K562 (cell line): ENCODE measurements around the gene EXOC2. TPM values are rescaled to one million over a fixed set of nuclear protein-coding genes. Genes with fewer than 3 reads are reported as not detected.

ENCODE experiments used
- ATAC-seq: fragments of 200-7000 bp; cut with Tn5 transposase; 3 replicates; pipeline ENCODE4 v1.9.1; 2020; ENCODE audit warnings: moderate library complexity
- BruUV-seq: library from RNA; stranded (reverse); fragments of 400-500 nt; replicated peaks from 2 replicates; lab custom pipeline; 2021; lab: Mats Ljungman, UMichigan
- CTCF ChIA-PET: fragments of 300-600 bp; formaldehyde crosslinking; extraction: SDS; loops from one replicate; lab custom pipeline; 2021; ENCODE audit warnings: low intra/inter-chr PET ratio; lab: Yijun Ruan, JAX
- POLR2A ChIA-PET: fragments of 300-600, 350-650 bp; sonication (Branson Sonifier 250); formaldehyde crosslinking; extraction: SDS; loops from one replicate; lab custom pipeline; 2021; ENCODE audit warnings: antibody characterized with exemption, inconsistent platforms; lab: Yijun Ruan, JAX
- DNase-seq, 4 experiments: peaks; one replicate each; pipeline versions ENCODE4 v3.0.0 to v3.0.0-alpha.2; 2011 to 2018; ENCODE audit warnings: low spot score in 3 of 4, mixed read lengths in 3 of 4; ENCODE audit errors: extremely low read depth in 1 of 4
- FAIRE-seq: peaks from 2 replicates; lab custom pipeline; 2011; peaks lifted over from hg19 to GRCh38; lab: Jason Lieb, UNC
- H2AFZ ChIP-seq: 2 replicates; pipeline ENCODE4 v1.6.0; 2011; ENCODE audit warnings: low read depth, low read length, control low read depth, inconsistent platforms
- H3K27ac ChIP-seq: fragments of 200-600 bp; 3 replicates; pipeline ENCODE4 v1.8.0; 2011; ENCODE audit warnings: low read depth, mild to moderate bottlenecking, control low read depth, inconsistent platforms, low read length, moderate library complexity, mixed read lengths; ENCODE audit errors: extremely low read depth
- H3K27me3 ChIP-seq, 2 experiments: fragments of 300-600 bp in 1 of 2; 2 replicates in 1 of 2; 3 replicates in 1 of 2; pipeline versions ENCODE4 v1.6.0 to v1.8.0; 2011; ENCODE audit warnings: inconsistent platforms in 2 of 2, low read length in 2 of 2, mild to moderate bottlenecking in 1 of 2, mixed read lengths in 1 of 2, moderate library complexity in 1 of 2; ENCODE audit not compliant: control insufficient read depth in 2 of 2, insufficient read depth in 2 of 2
- H3K36me3 ChIP-seq: fragments of 300-600 bp; 3 replicates; pipeline ENCODE4 v1.8.0; 2011; ENCODE audit warnings: mild to moderate bottlenecking, low read length, inconsistent platforms; ENCODE audit not compliant: control insufficient read depth, insufficient read depth
- H3K4me1 ChIP-seq, 2 experiments: fragments of 200-600 bp in 1 of 2; replicated peaks in 1 of 2; 2 replicates in 1 of 2; 3 replicates in 1 of 2; pipeline versions ENCODE4 v1.5.1 to v1.8.0; 2011; ENCODE audit warnings: inconsistent platforms in 2 of 2, low read length in 2 of 2, mild to moderate bottlenecking in 1 of 2, mixed read lengths in 1 of 2, moderate library complexity in 1 of 2; ENCODE audit not compliant: control insufficient read depth in 2 of 2, insufficient read depth in 2 of 2
- H3K4me2 ChIP-seq: 2 replicates; pipeline ENCODE4 v1.6.1; 2011; ENCODE audit warnings: low read length, control low read depth, inconsistent platforms, mixed read lengths; ENCODE audit not compliant: insufficient read depth
- H3K4me3 ChIP-seq: fragments of 200-600 bp; sonication (generic), shearing (Covaris generic); 2 replicates; pipeline ENCODE4 v1.5.1; 2016; ENCODE audit warnings: control low read depth, inconsistent platforms
- H3K79me2 ChIP-seq: fragments of 200-600 bp; 3 replicates; pipeline ENCODE4 v1.8.0; 2011; ENCODE audit warnings: low read length, inconsistent platforms; ENCODE audit not compliant: control insufficient read depth, insufficient read depth
- H3K9ac ChIP-seq, 2 experiments: 2 replicates each; pipeline versions ENCODE4 v1.6.0 to v1.6.1; 2011; ENCODE audit warnings: low read depth in 2 of 2, low read length in 2 of 2, control low read depth in 1 of 2, inconsistent platforms in 1 of 2, mild to moderate bottlenecking in 1 of 2, mixed read lengths in 1 of 2; ENCODE audit not compliant: insufficient read depth in 1 of 2
- H3K9me1 ChIP-seq: one replicate; pipeline ENCODE4 v1.6.0; 2011; ENCODE audit warnings: inconsistent platforms, mild to moderate bottlenecking, low read length, moderate library complexity; ENCODE audit not compliant: control insufficient read depth, insufficient read depth
- H3K9me3 ChIP-seq: replicated peaks from 2 replicates; pipeline ENCODE4 v1.5.1; 2011; ENCODE audit warnings: low read depth, low read length, inconsistent platforms; ENCODE audit not compliant: control insufficient read depth, insufficient read depth
- H4K20me1 ChIP-seq: replicated peaks from 2 replicates; pipeline ENCODE4 v1.6.1; 2011; ENCODE audit warnings: low read length, inconsistent platforms, mixed read lengths; ENCODE audit not compliant: control insufficient read depth, insufficient read depth
- WGBS: fragments of 100-300 bp; shearing (Covaris generic); methylation state at CpG from one replicate; pipeline ENCODE4 v1.1.6; 2016; ENCODE audit warnings: low coverage, mixed read lengths; ENCODE audit not compliant: insufficient coverage; ENCODE audit errors: missing lambda C conversion rate; 5-methylcytosine and 5-hydroxymethylcytosine counted together
- in situ Hi-C: fragments of 300-500 bp; cut with MboI; formaldehyde crosslinking; loops from 4 replicates; pipeline ENCODE4 v1.15.0; 2018; ENCODE audit warnings: inconsistent platforms, mixed read lengths
- intact Hi-C: fragments of 100-400 bp; cut with micrococcal nuclease; formaldehyde crosslinking; loops from 2 replicates; pipeline ENCODE4 v1.14.2; 2022
- polyA plus RNA-seq, 8 experiments: library from polyadenylated mRNA; depleted of rRNA in 4 of 8; stranded (reverse) in 5 of 8; unstranded in 3 of 8; fragments of >200 nt; fragmentation: Nextera tagmentation in 2 of 8; fragmentation: Illumina TruSeq in 1 of 8; extraction: Ambion mirVana in 2 of 8; extraction: Trizol in 1 of 8; gene quantifications; 2 replicates each; pipeline versions ENCODE4 v1.2.1 to v1.2.3, GENCODE V29; 2011 to 2014; ENCODE audit warnings: inconsistent platforms in 1 of 8, missing spikeins in 1 of 8
- total RNA-seq, 7 experiments: library from RNA; depleted of rRNA in 6 of 7; stranded (reverse); fragments of >200 nt in 6 of 7; fragmentation: Illumina TruSeq in 2 of 7; extraction: Trizol in 2 of 7; gene quantifications; 2 replicates each; pipeline versions ENCODE4 v1.2.1 to v1.2.3, GENCODE V29; 2011 to 2021; ENCODE audit warnings: low replicate concordance in 1 of 7
- TF ChIP-seq, protein P1 (sequence below): fragments of 450-650 bp; IDR thresholded peaks from 2 replicates; pipeline ENCODE4 v1.6.1; 2016; ENCODE audit warnings: mild to moderate bottlenecking, moderate library complexity

EXOC2 gene
- total and polyA plus RNA-seq, 9 of the 15 experiments (the other 6 are each of a cell fraction or from before 2014, with no cell fraction given) = 12.2 to 30.2 (median 24.2) TPM

- CTCF ChIA-PET = no interaction called here
- Histone ChIP-seq H3K9ac (no peak overlapping the region), H3K79me2 (no peaks in the 10 kb centered on the region), H3K9me1 (no peaks in the 10 kb centered on the region), H3K4me3 (no peak overlapping the region), H3K4me1 (peaks cover 0 to 4% of the 10 kb centered on the region in 2 experiments; a peak in 1 of 5 replicates), H4K20me1 (peaks cover 6% of the 10 kb centered on the region; the same call in 1 of the 2 replicates), H3K27me3 (peaks cover 75 to 84% of the 10 kb centered on the region in 2 experiments), H3K4me2 (no peak overlapping the region), H2AFZ (no peak overlapping the region), H3K27ac (no peak overlapping the region), H3K36me3 (no peaks in the 10 kb centered on the region), H3K9me3 (no peaks in the 10 kb centered on the region)
- 4% methylated on average over 15 of the region's 15 CpGs for WGBS
- no TSS peak for BruUV-seq
- DNase-seq (no peak), ATAC-seq (no peak), FAIRE-seq (no peak)
- intact Hi-C loops = no loop called here
- TF ChIP-seq, protein P1, sequence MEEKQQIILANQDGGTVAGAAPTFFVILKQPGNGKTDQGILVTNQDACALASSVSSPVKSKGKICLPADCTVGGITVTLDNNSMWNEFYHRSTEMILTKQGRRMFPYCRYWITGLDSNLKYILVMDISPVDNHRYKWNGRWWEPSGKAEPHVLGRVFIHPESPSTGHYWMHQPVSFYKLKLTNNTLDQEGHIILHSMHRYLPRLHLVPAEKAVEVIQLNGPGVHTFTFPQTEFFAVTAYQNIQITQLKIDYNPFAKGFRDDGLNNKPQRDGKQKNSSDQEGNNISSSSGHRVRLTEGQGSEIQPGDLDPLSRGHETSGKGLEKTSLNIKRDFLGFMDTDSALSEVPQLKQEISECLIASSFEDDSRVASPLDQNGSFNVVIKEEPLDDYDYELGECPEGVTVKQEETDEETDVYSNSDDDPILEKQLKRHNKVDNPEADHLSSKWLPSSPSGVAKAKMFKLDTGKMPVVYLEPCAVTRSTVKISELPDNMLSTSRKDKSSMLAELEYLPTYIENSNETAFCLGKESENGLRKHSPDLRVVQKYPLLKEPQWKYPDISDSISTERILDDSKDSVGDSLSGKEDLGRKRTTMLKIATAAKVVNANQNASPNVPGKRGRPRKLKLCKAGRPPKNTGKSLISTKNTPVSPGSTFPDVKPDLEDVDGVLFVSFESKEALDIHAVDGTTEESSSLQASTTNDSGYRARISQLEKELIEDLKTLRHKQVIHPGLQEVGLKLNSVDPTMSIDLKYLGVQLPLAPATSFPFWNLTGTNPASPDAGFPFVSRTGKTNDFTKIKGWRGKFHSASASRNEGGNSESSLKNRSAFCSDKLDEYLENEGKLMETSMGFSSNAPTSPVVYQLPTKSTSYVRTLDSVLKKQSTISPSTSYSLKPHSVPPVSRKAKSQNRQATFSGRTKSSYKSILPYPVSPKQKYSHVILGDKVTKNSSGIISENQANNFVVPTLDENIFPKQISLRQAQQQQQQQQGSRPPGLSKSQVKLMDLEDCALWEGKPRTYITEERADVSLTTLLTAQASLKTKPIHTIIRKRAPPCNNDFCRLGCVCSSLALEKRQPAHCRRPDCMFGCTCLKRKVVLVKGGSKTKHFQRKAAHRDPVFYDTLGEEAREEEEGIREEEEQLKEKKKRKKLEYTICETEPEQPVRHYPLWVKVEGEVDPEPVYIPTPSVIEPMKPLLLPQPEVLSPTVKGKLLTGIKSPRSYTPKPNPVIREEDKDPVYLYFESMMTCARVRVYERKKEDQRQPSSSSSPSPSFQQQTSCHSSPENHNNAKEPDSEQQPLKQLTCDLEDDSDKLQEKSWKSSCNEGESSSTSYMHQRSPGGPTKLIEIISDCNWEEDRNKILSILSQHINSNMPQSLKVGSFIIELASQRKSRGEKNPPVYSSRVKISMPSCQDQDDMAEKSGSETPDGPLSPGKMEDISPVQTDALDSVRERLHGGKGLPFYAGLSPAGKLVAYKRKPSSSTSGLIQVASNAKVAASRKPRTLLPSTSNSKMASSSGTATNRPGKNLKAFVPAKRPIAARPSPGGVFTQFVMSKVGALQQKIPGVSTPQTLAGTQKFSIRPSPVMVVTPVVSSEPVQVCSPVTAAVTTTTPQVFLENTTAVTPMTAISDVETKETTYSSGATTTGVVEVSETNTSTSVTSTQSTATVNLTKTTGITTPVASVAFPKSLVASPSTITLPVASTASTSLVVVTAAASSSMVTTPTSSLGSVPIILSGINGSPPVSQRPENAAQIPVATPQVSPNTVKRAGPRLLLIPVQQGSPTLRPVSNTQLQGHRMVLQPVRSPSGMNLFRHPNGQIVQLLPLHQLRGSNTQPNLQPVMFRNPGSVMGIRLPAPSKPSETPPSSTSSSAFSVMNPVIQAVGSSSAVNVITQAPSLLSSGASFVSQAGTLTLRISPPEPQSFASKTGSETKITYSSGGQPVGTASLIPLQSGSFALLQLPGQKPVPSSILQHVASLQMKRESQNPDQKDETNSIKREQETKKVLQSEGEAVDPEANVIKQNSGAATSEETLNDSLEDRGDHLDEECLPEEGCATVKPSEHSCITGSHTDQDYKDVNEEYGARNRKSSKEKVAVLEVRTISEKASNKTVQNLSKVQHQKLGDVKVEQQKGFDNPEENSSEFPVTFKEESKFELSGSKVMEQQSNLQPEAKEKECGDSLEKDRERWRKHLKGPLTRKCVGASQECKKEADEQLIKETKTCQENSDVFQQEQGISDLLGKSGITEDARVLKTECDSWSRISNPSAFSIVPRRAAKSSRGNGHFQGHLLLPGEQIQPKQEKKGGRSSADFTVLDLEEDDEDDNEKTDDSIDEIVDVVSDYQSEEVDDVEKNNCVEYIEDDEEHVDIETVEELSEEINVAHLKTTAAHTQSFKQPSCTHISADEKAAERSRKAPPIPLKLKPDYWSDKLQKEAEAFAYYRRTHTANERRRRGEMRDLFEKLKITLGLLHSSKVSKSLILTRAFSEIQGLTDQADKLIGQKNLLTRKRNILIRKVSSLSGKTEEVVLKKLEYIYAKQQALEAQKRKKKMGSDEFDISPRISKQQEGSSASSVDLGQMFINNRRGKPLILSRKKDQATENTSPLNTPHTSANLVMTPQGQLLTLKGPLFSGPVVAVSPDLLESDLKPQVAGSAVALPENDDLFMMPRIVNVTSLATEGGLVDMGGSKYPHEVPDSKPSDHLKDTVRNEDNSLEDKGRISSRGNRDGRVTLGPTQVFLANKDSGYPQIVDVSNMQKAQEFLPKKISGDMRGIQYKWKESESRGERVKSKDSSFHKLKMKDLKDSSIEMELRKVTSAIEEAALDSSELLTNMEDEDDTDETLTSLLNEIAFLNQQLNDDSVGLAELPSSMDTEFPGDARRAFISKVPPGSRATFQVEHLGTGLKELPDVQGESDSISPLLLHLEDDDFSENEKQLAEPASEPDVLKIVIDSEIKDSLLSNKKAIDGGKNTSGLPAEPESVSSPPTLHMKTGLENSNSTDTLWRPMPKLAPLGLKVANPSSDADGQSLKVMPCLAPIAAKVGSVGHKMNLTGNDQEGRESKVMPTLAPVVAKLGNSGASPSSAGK = no peak
- POLR2A ChIA-PET = no interaction called here
- in situ Hi-C loops = no loop called here
These were observed 225.3 kb downstream of the EXOC2 start for GRCh38 chr6:467671-468082.
